IMR-90 (cell line): ENCODE data around the gene KCNJ16. TPM values are rescaled to one million over a fixed set of nuclear protein-coding genes. Genes with fewer than 3 reads are reported as not detected.

ENCODE experiments used
- ATAC-seq: fragments of 200-7000 bp; cut with Tn5 transposase; 2 replicates; pipeline ENCODE4 v1.9.1; 2020; ENCODE audit warnings: low read depth, mild to moderate bottlenecking, moderate library complexity
- BruUV-seq: library from RNA; stranded (reverse); fragments of 400-500 nt; replicated peaks from 2 replicates; lab custom pipeline; 2021; lab: Mats Ljungman, UMichigan
- CTCF ChIA-PET: fragments of 300-600 bp; formaldehyde crosslinking; extraction: SDS; loops from one replicate; lab custom pipeline; 2021; ENCODE audit warnings: antibody characterized with exemption; lab: Yijun Ruan, JAX
- POLR2A ChIA-PET: fragments of 300-600 bp; sonication (Branson Sonifier 250); formaldehyde crosslinking; loops from one replicate; lab custom pipeline; 2022; ENCODE audit warnings: antibody characterized with exemption; ENCODE audit not compliant: unreplicated experiment; lab: Charles Lee
- DNase-seq: peaks from one replicate; pipeline ENCODE4 v3.0.0; 2013
- H2AFZ ChIP-seq: replicated peaks from 2 replicates; pipeline ENCODE3; 2013; ENCODE audit warnings: low read length, mild to moderate bottlenecking; ENCODE audit not compliant: poor library complexity
- H2AK5ac ChIP-seq: 2 replicates; pipeline ENCODE4 v1.6.1; 2013; ENCODE audit warnings: low read depth, low read length, inconsistent platforms
- H2AK9ac ChIP-seq: replicated peaks from 2 replicates; pipeline ENCODE3; 2013; ENCODE audit warnings: mild to moderate bottlenecking, low read depth, low read length, moderate library complexity; ENCODE audit not compliant: poor library complexity
- H2BK120ac ChIP-seq: 2 replicates; pipeline ENCODE4 v1.6.1; 2013; ENCODE audit warnings: low read depth, low read length, inconsistent platforms
- H2BK15ac ChIP-seq: 3 replicates; pipeline ENCODE4 v1.6.1; 2013; ENCODE audit warnings: low read depth, low read length, inconsistent platforms
- H2BK20ac ChIP-seq: 2 replicates; pipeline ENCODE4 v1.6.1; 2013; ENCODE audit warnings: low read depth, mild to moderate bottlenecking, inconsistent platforms, low read length, moderate library complexity
- H2BK5ac ChIP-seq: 2 replicates; pipeline ENCODE4 v1.6.1; 2013; ENCODE audit warnings: mild to moderate bottlenecking, low read depth, low read length, inconsistent platforms; ENCODE audit not compliant: poor library complexity, severe bottlenecking
- H3K14ac ChIP-seq: replicated peaks from 2 replicates; pipeline ENCODE4 v1.6.1; 2013; ENCODE audit warnings: low read depth, low read length, inconsistent platforms
- H3K18ac ChIP-seq: 2 replicates; pipeline ENCODE4 v1.6.1; 2013; ENCODE audit warnings: low read depth, low read length, control low read depth
- H3K23ac ChIP-seq: 2 replicates; pipeline ENCODE4 v1.6.1; 2013; ENCODE audit warnings: low read depth, low read length, inconsistent platforms
- H3K27ac ChIP-seq: 2 replicates; pipeline ENCODE4 v1.5.1; 2013; ENCODE audit warnings: mild to moderate bottlenecking, control low read depth, low read length; ENCODE audit not compliant: insufficient read depth
- H3K27me3 ChIP-seq: 2 replicates; pipeline ENCODE4 v1.6.1; 2013; ENCODE audit warnings: low read length; ENCODE audit not compliant: control insufficient read depth, insufficient read depth
- H3K36me3 ChIP-seq: 2 replicates; pipeline ENCODE4 v1.6.1; 2013; ENCODE audit warnings: low read length, mixed read lengths; ENCODE audit not compliant: control insufficient read depth, insufficient read depth
- H3K4ac ChIP-seq: 2 replicates; pipeline ENCODE4 v1.6.1; 2013; ENCODE audit warnings: low read depth, low read length, inconsistent platforms
- H3K4me1 ChIP-seq: 2 replicates; pipeline ENCODE4 v1.6.1; 2013; ENCODE audit warnings: low read length, mixed read lengths; ENCODE audit not compliant: control insufficient read depth, insufficient read depth
- H3K4me2 ChIP-seq: 2 replicates; pipeline ENCODE4 v1.6.1; 2013; ENCODE audit warnings: low read depth, mild to moderate bottlenecking, control low read depth, low read length, moderate library complexity
- H3K4me3 ChIP-seq: 2 replicates; pipeline ENCODE4 v1.5.1; 2013; ENCODE audit warnings: low read depth, mild to moderate bottlenecking, control low read depth, low read length, moderate library complexity; ENCODE audit not compliant: insufficient read depth
- H3K56ac ChIP-seq: 2 replicates; pipeline ENCODE4 v1.6.1; 2013; ENCODE audit warnings: low read length, inconsistent platforms; ENCODE audit not compliant: insufficient read depth; ENCODE audit errors: extremely low read depth
- H3K79me1 ChIP-seq, 2 experiments: 2 replicates each; pipeline ENCODE4 v1.6.1; 2013; ENCODE audit warnings: low read length in 2 of 2, inconsistent platforms in 1 of 2, low read depth in 1 of 2
- H3K9ac ChIP-seq: 2 replicates; pipeline ENCODE4 v1.6.1; 2013; ENCODE audit warnings: low read depth, low read length, control low read depth
- H3K9me1 ChIP-seq: 2 replicates; pipeline ENCODE4 v1.6.1; 2013; ENCODE audit warnings: low read length, inconsistent platforms; ENCODE audit not compliant: insufficient read depth
- H3K9me3 ChIP-seq: 2 replicates; pipeline ENCODE4 v1.6.1; 2013; ENCODE audit warnings: low read length; ENCODE audit not compliant: control insufficient read depth, insufficient read depth
- H4K20me1 ChIP-seq: 2 replicates; pipeline ENCODE4 v1.6.1; 2013; ENCODE audit warnings: low read length, inconsistent platforms; ENCODE audit not compliant: insufficient read depth
- H4K5ac ChIP-seq: 2 replicates; pipeline ENCODE4 v1.6.1; 2013; ENCODE audit warnings: mild to moderate bottlenecking, low read depth, low read length, control low read depth
- H4K8ac ChIP-seq, 2 experiments: 2 replicates each; pipeline ENCODE4 v1.6.1; 2013; ENCODE audit warnings: low read depth in 2 of 2, low read length in 2 of 2, control low read depth in 1 of 2, inconsistent platforms in 1 of 2
- H4K91ac ChIP-seq: 2 replicates; pipeline ENCODE4 v1.6.1; 2013; ENCODE audit warnings: low read depth, low read length, inconsistent platforms; ENCODE audit not compliant: insufficient read depth
- BHLHE40 ChIP-seq: fragments of 150-350 bp; IDR thresholded peaks from 2 replicates; pipeline ENCODE4 v1.6.1; 2016; ENCODE audit warnings: mild to moderate bottlenecking, low read depth, low read length
- CHD1 ChIP-seq: IDR thresholded peaks from 2 replicates; pipeline ENCODE4 v1.6.1; 2012; ENCODE audit warnings: low read depth, low read length, improper control_type of control experiment
- MAZ ChIP-seq: IDR thresholded peaks from 2 replicates; pipeline ENCODE4 v1.6.1; 2012; ENCODE audit warnings: low read depth, mild to moderate bottlenecking, low read length, improper control_type of control experiment, moderate library complexity, borderline replicate concordance
- MXI1 ChIP-seq: IDR thresholded peaks from 2 replicates; pipeline ENCODE4 v1.6.1; 2012; ENCODE audit warnings: low read depth, mild to moderate bottlenecking, low read length, moderate library complexity, borderline replicate concordance
- RAD21 ChIP-seq: IDR thresholded peaks from 2 replicates; pipeline ENCODE4 v1.6.1; 2012; ENCODE audit warnings: low read length, improper control_type of control experiment
- SMC3 ChIP-seq: fragments of 150-350 bp; IDR thresholded peaks from 2 replicates; pipeline ENCODE4 v1.6.1; 2016; ENCODE audit warnings: low read depth, mild to moderate bottlenecking, antibody characterized with exemption, low read length, moderate library complexity
- dilution Hi-C: fragments of 300-500 bp; cut with HindIII; formaldehyde crosslinking; loops from one replicate; pipeline ENCODE4 v1.14.3; 2018; ENCODE audit warnings: low sequenced_read_pairs; ENCODE audit not compliant: unreplicated experiment
- in situ Hi-C: fragments of 300-500 bp; cut with MboI; formaldehyde crosslinking; loops from 3 replicates; pipeline ENCODE4 v1.14.3; 2019; ENCODE audit warnings: low sequenced_read_pairs, inconsistent platforms, mixed read lengths
- intact Hi-C: fragments of 100-400 bp; cut with micrococcal nuclease; formaldehyde crosslinking; loops from 2 replicates; pipeline ENCODE4 v1.10.0; 2022
- polyA plus RNA-seq, 3 experiments: library from polyadenylated mRNA; depleted of rRNA; stranded (reverse); fragments of >200 nt; gene quantifications; 2 replicates each; pipeline ENCODE4 v1.2.3, GENCODE V29; 2012; ENCODE audit warnings: low replicate concordance in 1 of 3
- total RNA-seq: library from RNA; depleted of rRNA; stranded (reverse); fragments of >200 nt; gene quantifications from 2 replicates; pipeline ENCODE4 v1.2.3, GENCODE V29; 2012

Gene KCNJ16
- total and polyA plus RNA-seq, 2 of the 4 experiments (the other 2 are of a cell fraction) = not detected

GRCh38 chr17:70033165-70033564 lies 41.9 kb upstream of the KCNJ16 start:
- no peak for DNase-seq
- Histone ChIP-seq H2AFZ (no peak overlapping the region), H3K9me3 (no peaks in the 10 kb centered on the region), H4K91ac (no peak overlapping the region), H3K4me2 (no peak overlapping the region), H3K4me3 (no peak overlapping the region), H3K18ac (no peak overlapping the region), H4K20me1 (no peaks in the 10 kb centered on the region), H3K36me3 (no peaks in the 10 kb centered on the region), H2BK20ac (no peak overlapping the region), H3K4ac (no peak overlapping the region), H2BK15ac (no peak overlapping the region), H3K4me1 (peaks cover 7% of the 10 kb centered on the region), H2BK5ac (no peak overlapping the region), H3K9ac (no peak overlapping the region), H2AK9ac (no peak overlapping the region), H3K27ac (no peak overlapping the region), H4K5ac (no peak overlapping the region), H4K8ac (no peak overlapping the region), H3K56ac (no peak overlapping the region), H3K9me1 (no peaks in the 10 kb centered on the region), H3K79me1 (no peaks in the 10 kb centered on the region), H3K14ac (no peak overlapping the region), H2AK5ac (no peak overlapping the region), H2BK120ac (no peak overlapping the region), H3K23ac (no peak overlapping the region), H3K27me3 (no peaks in the 10 kb centered on the region)
- in situ Hi-C loops (no loop called here), intact Hi-C loops (no loop called here), dilution Hi-C loops (no loop called here)
- POLR2A ChIA-PET = no interaction called here
- CTCF ChIA-PET = no interaction called here
- ATAC-seq = no peak
- TF ChIP-seq MAZ (no peak), RAD21 (no peak), BHLHE40 (no peak), CHD1 (no peak), MXI1 (no peak), SMC3 (no peak)
- no TSS peak for BruUV-seq
